Occipital lobe (tissue), 2 donors: ENCODE measurements around the gene FUT6. TPM values are rescaled to one million over a fixed set of nuclear protein-coding genes. Genes with fewer than 3 reads are reported as not detected.
"Not testable (repeated sequence)": the region's sequence is repeated elsewhere in the genome, so short reads cannot be mapped to it uniquely, and the experiment has no call there.

ENCODE experiments used
- DNase-seq: peaks from one replicate; lab custom pipeline; 2025; lab: John Stamatoyannopoulos, UW
- total RNA-seq: library from RNA; depleted of rRNA; stranded (reverse); fragments of >200 nt; gene quantifications from one replicate; pipeline ENCODE4 v1.2.3, GENCODE V29; 2014

The FUT6 gene
- not detected for total RNA-seq

- DNase-seq = no peak
Measured at GRCh38 chr19:5839065-5840017, at the start of gene FUT6. FUT6 (minus strand) TSS chr19:5839702; CDS start chr19:5832567, 7,135 bp downstream.

- DNase-seq = not testable (repeated sequence)
Measured at GRCh38 chr19:5884065-5884811, 44.7 kb upstream of the FUT6 start.

- not testable (repeated sequence) for DNase-seq
Measured at GRCh38 chr19:5883157-5883873, 43.8 kb upstream of the FUT6 start.

- no peak for DNase-seq
Measured at GRCh38 chr19:5882421-5882968, 43.0 kb upstream of the FUT6 start.

DNA sequence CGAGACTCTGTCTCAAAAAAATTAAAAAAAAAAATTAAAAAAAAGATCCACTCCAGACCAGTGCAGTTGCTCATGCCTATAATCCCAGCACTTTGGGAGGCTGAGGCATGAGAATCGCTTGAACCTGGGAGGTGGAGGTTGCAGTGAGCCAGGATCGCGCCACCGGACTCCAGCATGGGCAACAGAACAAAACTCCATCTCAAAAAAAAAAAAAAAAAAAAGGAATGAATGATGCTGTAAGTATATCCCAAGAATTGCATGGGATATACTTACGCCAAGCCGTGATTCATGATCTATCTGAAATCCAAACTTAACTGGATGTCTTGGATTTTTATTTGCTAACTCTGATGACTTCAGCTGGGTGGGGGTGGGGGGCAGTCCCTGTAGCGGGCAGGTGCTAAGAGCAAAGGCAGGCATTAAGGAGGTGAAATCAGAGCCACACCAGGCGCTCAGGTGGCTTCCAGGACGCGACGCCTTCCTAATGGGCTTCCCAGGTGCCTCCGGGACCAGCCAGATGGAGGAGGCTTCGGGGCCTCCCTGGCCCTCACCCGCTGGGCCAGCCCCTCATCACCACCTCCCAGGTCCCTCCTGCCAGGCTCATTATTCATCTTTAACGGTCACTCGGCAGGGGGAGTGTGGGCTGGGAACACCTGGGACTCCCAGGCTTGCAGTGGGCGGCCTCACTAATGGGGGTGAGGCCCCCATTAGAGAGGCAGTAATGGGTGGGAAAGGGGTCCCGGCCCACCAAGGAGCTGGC lies 42.2 kb upstream of the FUT6 start:
- DNase-seq = no peak

GRCh38 chr19:5880604-5881078 lies 41.1 kb upstream of the FUT6 start:
- DNase-seq = no peak

DNA sequence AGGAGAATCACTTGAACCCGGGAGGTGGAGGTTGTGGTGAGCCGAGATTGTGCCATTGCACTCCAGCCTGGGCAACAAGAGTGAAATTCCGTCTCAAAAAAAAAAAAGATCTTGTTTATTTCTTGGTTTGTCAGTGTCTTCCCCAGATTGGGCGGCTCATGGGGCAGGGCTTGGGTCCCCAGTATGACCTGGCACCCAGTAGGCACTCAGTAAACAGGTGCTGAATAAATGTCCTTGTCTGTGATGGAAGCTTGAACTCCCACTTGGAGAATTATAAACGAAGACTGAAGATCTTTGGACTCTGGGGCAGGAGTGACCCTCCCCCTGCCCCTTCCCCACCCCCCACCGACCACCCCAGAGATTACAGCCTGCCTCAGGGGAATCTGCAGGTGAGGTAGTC lies 40.7 kb upstream of the FUT6 start:
- DNase-seq = no peak

DNA sequence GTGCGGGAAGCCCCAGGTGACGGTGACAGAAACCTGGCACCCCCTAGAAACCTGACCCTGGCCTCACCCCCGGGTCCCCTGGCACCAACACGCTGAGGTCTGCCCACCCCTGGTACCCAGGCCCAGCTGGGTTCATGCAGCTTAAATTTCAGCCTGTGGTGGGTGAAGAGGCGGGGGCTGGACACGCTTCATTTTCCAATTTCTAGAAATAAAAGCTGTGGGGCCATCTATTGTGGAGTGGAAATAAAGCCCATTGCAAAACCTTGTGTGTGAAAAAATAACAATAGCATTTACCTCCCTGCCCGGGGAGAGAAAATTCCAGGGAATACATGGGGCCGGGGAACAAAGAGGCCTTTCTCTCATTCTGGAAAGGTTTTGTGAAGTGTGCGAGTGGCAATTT lies 38.4 kb upstream of the FUT6 start:
- DNase-seq = no peak

GRCh38 chr19:5877427-5877826 lies 37.9 kb upstream of the FUT6 start:
- no peak for DNase-seq

DNA sequence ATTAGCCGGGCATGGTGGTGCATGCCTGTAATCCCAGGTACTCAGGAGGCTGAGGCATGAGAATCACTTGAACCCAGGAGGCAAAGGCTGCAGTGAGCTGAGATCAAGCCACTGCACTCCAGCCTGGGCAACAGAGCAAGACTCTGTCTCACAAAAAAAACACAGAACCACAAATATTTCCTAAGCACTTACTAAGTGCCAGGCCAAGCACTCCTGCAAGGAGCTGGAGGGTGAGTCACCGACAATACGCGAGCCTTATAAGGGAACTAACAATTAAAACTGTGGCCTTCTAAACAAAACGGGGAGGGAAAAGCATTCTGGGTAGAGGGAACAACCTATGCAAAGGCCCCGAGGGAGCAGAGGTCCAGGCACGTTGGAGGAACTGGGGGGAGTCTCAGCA lies 35.0 kb upstream of the FUT6 start:
- not testable (repeated sequence) for DNase-seq

- no peak for DNase-seq
Measured at GRCh38 chr19:5873617-5874199, 34.2 kb upstream of the FUT6 start.

DNA sequence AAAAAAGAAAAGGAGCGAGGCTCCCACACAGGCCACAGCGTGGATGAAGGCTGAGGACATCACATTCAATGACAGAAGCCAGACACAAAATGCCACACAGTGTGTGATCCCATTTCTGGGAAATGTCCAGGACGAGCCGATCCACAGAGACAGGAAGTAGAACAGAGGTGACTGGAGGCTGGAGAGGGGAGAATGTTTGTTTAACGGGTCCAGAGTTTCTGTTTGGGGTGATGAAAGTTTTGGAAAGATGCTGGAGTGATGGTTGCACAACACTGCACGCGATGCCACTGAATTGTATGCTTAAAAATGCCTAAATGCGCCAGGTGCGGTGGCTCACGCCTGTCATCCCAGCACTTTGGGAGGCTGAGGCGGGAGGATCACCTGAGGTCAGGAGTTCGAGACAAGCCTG lies 31.5 kb upstream of the FUT6 start:
- no peak for DNase-seq

- no peak for DNase-seq
Measured at GRCh38 chr19:5867201-5868136, 28.0 kb upstream of the FUT6 start.

DNA sequence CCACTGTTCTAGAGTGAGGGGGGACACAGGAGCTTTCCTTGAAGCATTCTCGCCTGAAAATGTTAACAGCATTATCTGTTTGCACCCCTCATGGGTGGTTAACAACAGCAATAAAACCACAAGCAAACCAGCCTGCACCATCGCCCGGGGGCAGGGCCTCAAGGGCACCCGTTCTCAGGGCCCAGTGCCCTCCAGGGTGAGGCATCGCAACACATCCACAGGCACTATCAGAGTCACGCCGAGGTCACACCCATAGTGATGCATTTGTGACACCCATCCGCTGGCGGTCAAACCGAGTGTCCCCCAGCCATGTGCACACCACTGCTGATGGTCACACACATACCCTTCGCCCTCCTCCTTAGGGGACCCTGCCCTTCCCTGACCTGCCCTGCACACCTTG lies 26.3 kb upstream of the FUT6 start:
- DNase-seq = no peak

DNA sequence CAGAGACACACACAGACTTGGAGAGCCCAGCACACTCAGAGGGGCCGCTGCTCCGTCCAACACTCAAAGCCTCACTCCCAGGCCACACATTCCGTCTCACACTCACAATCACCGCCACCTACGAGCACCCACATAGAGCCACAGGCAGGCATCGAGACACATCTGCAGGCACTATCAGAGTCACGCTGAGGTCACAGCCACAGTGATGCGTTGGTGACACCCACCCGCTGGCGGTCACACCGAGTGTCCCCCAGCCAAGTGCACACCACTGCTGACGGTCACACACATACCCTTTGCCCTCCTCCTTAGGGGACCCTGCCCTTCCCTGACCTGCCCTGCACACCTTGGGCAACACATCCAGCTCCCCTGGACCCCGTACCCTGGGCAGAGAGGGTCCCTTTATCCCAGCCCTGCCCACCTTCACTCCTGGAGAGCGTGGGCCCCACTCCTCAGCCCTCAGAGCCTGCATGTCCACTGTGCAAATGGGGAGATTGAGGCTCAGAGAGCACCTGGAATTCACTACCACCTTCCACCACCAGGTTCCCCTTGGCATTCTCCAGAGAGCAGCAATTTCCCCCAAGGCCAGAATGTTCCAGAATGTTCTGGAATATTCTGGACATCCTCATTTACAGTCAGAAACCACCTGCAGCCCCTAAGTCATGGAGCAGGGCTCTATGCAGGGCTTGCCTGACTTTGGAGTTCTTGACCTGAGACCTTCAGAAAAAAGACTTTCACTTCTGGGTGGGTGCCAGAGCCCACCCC lies 25.4 kb upstream of the FUT6 start:
- DNase-seq = no peak

DNA sequence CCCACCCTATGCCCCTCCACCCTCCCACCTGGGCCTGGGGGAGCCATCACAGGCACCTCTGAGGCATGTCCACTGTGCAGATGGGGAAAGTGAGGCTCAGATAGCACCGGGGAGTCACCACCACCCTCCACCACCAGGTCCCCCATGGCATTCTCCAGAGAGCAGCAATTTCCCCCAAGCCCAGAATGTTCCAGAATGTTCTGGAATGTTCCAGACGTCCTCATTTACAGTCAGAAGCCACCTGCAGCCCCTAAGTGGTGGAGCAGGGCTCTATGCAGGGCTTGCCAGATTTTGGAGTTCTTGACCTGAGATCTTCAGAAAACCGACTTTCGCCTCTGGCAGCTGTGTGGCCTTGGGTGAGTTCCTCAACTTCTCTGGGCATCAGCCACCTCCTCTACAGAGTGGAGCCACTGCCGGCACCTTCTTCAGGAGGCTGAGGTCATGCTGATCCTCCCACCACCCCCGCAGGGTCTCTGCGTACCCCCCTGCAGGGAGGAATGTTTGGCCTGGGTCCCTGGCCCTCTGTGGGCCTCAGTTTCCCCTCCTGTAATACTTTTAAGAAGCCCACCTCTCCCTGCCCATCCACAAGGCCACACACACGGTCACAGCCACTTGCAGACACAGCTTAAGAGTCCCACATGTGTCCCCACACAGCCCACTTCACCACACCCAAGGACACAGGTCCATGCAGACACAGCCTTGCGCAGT lies 24.7 kb upstream of the FUT6 start:
- DNase-seq = no peak

- DNase-seq = no peak
Measured at GRCh38 chr19:5863030-5863665, 23.6 kb upstream of the FUT6 start.
